Naive B cell (primary cell): ENCODE results near the gene SLC26A11. TPM values are rescaled to one million over a fixed set of nuclear protein-coding genes. Genes with fewer than 3 reads are reported as not detected.
"Not testable (repeated sequence)": the region's sequence is repeated elsewhere in the genome, so short reads cannot be mapped to it uniquely, and the experiment has no call there.

Experiments used
- ATAC-seq, 2 donors: fragments of 150-1000 bp; cut with Tn5 transposase; 2 replicates each; pipeline ENCODE4 v1.10.0; 2021; ENCODE audit warnings: low read depth in 2 of 2, mild to moderate bottlenecking in 2 of 2, moderate library complexity in 2 of 2
- DNase-seq: peaks from one replicate; pipeline ENCODE4 v3.0.0; 2022
- H3K27ac Mint-ChIP-seq, 6 donors: one replicate each; pipeline ENCODE4 v1.8.0; 2020 to 2022; ENCODE audit warnings: mild to moderate bottlenecking in 6 of 6, mixed read lengths in 6 of 6, moderate library complexity in 5 of 6, inconsistent platforms in 2 of 6
- H3K27me3 Mint-ChIP-seq, 3 donors: one replicate each; pipeline ENCODE4 v1.8.0; 2021 to 2022; ENCODE audit warnings: mixed read lengths in 3 of 3, mild to moderate bottlenecking in 1 of 3
- H3K36me3 Mint-ChIP-seq, 2 donors: one replicate each; pipeline ENCODE4 v1.8.0; 2020 to 2022; ENCODE audit warnings: mixed read lengths in 2 of 2, inconsistent platforms in 1 of 2, mild to moderate bottlenecking in 1 of 2
- H3K4me1 Mint-ChIP-seq, 3 donors: one replicate each; pipeline ENCODE4 v1.8.0; 2020 to 2022; ENCODE audit warnings: mixed read lengths in 3 of 3, inconsistent platforms in 1 of 3, mild to moderate bottlenecking in 1 of 3, moderate library complexity in 1 of 3
- H3K4me3 Mint-ChIP-seq, 8 donors: one replicate each; pipeline ENCODE4 v1.8.0; 2020 to 2022; ENCODE audit warnings: mild to moderate bottlenecking in 8 of 8, mixed read lengths in 8 of 8, moderate library complexity in 8 of 8, inconsistent platforms in 2 of 8
- H3K9me3 Mint-ChIP-seq, 7 donors: one replicate each; pipeline ENCODE4 v1.8.0; 2020 to 2022; ENCODE audit warnings: mixed read lengths in 7 of 7, mild to moderate bottlenecking in 5 of 7, inconsistent platforms in 2 of 7, moderate library complexity in 1 of 7
- polyA plus RNA-seq, 6 donors: library from polyadenylated mRNA; unstranded; fragments of 300-500 nt; fragmentation: Illumina TruSeq; gene quantifications; one replicate each; pipeline ENCODE4 v1.2.3, GENCODE V29; 2021; ENCODE audit warnings: low read depth in 6 of 6

Gene SLC26A11
- polyA plus RNA-seq, 6 donors from 2014 or later, result 1.6 to 9.5 (median 7.4) TPM

DNA sequence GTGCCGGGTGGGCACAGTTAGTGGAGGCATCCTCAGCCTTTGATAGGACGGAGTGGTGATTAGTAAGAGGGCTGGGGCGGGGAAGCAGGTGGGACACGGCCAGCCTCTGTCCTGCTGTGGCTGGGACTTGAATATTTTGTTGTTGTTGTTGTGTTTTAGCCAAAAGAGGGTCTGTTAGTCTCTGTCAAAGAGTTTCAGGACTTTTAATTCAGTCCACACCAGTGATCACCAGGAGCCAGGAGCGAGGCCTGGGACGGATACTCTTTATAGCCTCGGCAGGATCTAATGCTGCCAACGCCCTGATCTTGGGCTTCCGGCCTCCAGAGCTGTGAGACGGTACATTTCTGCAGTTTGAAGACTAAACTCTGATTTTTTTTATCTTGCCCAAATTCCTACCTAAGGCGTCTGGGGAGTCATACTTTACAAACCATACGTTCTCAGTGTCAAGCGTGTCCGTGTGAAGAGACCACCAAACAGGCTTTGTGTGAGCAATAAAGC is 37.5 kb downstream of the SLC26A11 start:
- Mint-ChIP-seq H3K4me3 (peak overlapping the region in 5 of 8 donors; percentile 67 to 98 (median 86)), H3K9me3 (no peaks in the 10 kb centered on the region), H3K27me3 (no peaks in the 10 kb centered on the region), H3K4me1 (peaks cover 24 to 38% (median 31%) of the 10 kb centered on the region in 3 donors), H3K27ac (peak overlapping the region in 3 of 6 donors; percentile 24 to 86 (median 76)), H3K36me3 (no peaks in the 10 kb centered on the region)
- no peak for ATAC-seq
- no peak for DNase-seq

DNA sequence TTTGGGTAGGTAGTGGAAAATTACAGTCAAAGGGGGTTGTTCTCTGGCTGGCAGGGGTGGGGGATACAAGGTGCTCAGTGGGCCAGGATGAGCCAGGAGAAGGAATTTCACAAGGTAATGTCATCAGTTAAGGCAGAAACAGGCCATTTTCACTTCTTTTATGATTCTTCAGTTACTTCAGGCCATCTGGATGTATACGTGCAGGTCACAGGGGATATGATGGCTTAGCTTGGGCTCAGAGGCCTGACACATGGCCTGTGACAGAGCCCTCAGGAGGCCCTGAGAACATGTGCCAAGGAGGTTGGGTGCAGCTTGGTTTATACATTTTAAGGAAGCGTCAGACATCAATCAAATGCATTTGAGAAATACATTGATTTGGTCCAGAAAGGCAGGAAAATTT is 38.1 kb downstream of the SLC26A11 start:
- not testable (repeated sequence) for DNase-seq, H3K9me3 Mint-ChIP-seq, ATAC-seq, H3K36me3 Mint-ChIP-seq, H3K27me3 Mint-ChIP-seq
- peak overlapping the region; percentile 3 to 97 (median 76) for H3K27ac Mint-ChIP-seq
- peak overlapping the region; percentile 23 to 98 (median 91) for H3K4me3 Mint-ChIP-seq
- peaks cover 26 to 41% (median 30%) of the 10 kb centered on the region in 3 donors for H3K4me1 Mint-ChIP-seq

DNA sequence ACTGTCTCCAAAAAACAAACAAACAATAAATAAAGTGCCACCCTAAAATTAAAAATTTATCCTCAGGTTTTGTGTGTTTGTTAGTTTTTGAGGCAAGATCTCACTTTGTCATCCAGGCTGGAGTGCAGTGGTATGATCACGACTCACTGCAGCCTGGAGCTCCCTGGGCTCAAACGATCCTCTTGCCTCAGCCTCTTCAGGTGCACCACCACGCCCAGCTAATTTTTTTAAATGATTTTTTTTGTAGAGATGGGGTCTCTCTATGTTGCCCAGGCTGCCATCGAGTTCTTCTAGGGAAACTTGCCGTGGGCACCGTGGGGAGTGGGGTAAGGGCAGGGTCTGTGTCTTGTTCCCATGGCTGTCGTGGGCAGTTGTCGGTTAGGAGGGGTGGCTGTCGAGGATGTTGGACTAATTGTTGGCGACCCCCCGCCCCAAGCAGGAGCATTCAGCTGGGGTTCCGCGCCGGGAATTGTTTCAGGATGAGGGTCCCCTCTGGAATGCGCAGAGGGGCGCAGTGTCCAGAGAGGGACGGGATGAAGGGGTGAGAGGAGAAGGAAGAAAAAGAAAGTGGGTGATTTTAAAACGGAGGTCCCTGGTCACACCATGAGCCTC is 39.3 kb downstream of the SLC26A11 start:
- no peaks in the 10 kb centered on the region for H3K36me3 Mint-ChIP-seq
- peaks cover 35 to 46% (median 36%) of the 10 kb centered on the region in 3 donors for H3K4me1 Mint-ChIP-seq
- no peaks in the 10 kb centered on the region for H3K27me3 Mint-ChIP-seq
- H3K9me3 Mint-ChIP-seq, result no peaks in the 10 kb centered on the region
- ATAC-seq (no peak), DNase-seq (no peak)
- peak overlapping the region in 5 of 6 donors; percentile 72 to 98 (median 97) for H3K27ac Mint-ChIP-seq
- peak overlapping the region; percentile 80 to 98 (median 93) for H3K4me3 Mint-ChIP-seq

DNA sequence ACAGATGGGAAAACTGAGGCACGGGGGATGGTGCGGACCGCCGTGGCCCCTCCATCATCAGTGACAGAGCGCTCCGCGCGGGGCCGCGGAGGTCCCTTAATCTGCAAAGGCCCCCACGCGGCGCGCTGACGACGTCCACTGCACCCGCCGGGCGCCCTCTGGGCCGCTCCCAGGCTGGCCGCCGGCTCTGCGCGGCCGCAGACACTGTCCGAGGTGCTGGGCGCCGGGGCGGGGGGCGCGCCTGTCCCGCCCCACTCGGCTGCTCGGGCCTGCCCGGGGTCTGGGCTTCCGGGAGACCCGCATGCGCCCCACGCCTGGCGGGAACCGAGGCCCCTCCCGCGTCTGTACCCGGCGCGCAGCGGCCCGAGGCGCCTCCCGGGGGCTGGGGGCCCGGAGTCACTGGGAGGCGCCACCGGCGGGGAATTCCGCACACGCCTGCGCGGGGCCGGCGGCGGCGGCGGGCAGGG is 39.9 kb downstream of the SLC26A11 start:
- ATAC-seq (peak; percentile 67 to 70), DNase-seq (peak; percentile 80)
- peaks cover 35 to 46% (median 39%) of the 10 kb centered on the region in 3 donors for H3K4me1 Mint-ChIP-seq
- no peaks in the 10 kb centered on the region for H3K9me3 Mint-ChIP-seq
- H3K36me3 Mint-ChIP-seq, result no peaks in the 10 kb centered on the region
- H3K27ac Mint-ChIP-seq, result peak overlapping the region in 5 of 6 donors; percentile 72 to 98 (median 97)
- H3K4me3 Mint-ChIP-seq, result peak overlapping the region; percentile 80 to 98 (median 93)
- H3K27me3 Mint-ChIP-seq, result no peaks in the 10 kb centered on the region

DNA sequence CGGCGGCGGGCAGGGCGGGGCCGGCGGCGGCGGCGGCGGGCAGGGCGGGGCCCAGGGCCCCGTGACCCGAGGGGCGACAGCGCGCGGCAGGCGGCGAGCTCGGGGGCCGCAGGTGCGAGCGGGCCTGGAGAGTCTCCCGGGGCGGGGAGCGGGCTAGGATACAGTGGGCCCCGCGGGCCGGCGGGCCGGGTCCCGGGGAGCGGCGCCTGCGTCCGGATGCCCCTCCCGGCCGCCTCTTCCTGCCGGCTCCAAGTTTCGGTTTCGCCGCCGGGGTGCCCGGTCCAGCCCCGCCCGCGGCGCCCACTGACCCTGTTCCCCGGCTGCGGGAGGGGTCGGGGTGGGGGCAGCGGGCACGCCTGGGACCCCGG is 40.5 kb downstream of the SLC26A11 start, which contains the start of gene RNF213:
TSS of gene RNF213 (plus strand) at position 62 of the 368 bp plus-strand sequence. CDS start 2,830 bp downstream, outside the sequence.
- peak within 1 kb of the TSS; percentile 89 to 98 (median 95) for H3K4me3 Mint-ChIP-seq
- ATAC-seq, result peak; percentile 50 to 55
- peak within 1 kb of the TSS; percentile 72 to 98 (median 97) for H3K27ac Mint-ChIP-seq
- H3K9me3 Mint-ChIP-seq, result no peaks in the 10 kb centered on the region
- H3K27me3 Mint-ChIP-seq, result no peaks in the 10 kb centered on the region
- no peaks in the 10 kb centered on the region for H3K36me3 Mint-ChIP-seq
- peaks cover 38 to 53% (median 43%) of the 10 kb centered on the region in 3 donors for H3K4me1 Mint-ChIP-seq
- DNase-seq, result peak; percentile 73

DNA sequence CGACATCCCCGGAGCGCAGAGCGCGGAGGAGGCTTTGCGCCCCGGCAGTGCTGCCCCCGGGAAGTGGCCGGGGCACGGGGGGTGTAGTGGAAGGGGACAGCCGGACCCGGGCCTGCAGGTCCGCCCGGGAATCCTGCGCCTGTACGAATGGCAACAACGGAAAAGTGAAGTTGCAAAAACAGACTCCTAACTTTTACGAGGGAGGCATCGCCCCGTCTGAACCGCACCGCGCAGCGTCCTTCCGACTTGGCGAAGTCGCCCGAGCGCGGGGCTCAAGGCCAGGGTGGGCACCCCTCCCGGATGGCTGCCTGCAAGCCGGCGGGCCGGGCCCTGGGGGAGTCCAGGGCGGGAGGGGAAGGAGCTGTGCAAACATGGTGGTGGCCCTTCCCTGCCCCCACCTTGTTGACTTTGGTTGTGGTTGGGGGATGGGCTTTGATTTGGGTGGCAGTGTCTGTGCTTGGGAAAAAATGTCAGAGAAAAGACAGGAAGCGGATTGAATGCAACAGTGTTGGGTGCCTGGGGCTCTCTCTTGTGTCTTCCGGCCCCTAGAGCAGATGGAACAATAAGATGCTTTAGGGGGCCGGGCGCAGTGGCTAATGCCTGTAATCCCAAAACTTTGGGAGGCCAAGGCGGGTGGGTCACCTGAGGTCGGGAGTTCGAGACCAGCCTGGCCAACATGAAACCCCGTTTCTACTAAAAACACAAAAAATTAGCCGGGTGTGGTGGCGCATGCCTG is 41.1 kb downstream of the SLC26A11 start:
- DNase-seq, result peak; percentile 44
- Mint-ChIP-seq H3K4me3 (peak overlapping the region; percentile 76 to 98 (median 93)), H3K9me3 (no peaks in the 10 kb centered on the region), H3K4me1 (peaks cover 40 to 56% (median 46%) of the 10 kb centered on the region in 3 donors), H3K27me3 (no peaks in the 10 kb centered on the region), H3K36me3 (no peaks in the 10 kb centered on the region), H3K27ac (peak overlapping the region; percentile 47 to 98 (median 96))
- ATAC-seq, result peak; percentile 3 to 5

DNA sequence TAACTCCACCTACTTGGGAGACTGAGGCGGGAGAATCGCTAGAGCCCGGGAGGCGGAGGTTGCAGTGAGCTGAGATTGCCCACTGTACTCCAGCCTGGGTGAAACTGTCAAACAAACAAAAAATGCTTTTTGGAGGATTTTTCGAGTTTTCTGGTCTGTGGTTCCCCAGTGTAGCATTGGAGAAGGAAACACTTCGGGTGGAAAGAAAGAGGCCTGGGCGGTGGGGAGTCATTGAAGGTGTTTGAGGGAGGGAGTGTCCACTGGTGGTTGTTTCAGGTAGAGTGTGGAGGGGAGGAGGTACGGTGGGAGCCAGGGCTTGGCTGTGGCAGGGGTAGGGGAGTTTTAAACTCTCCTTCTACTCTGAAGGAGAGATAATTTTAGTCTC is 41.7 kb downstream of the SLC26A11 start:
- Mint-ChIP-seq H3K27me3 (no peaks in the 10 kb centered on the region), H3K4me3 (peak overlapping the region; percentile 76 to 98 (median 93)), H3K36me3 (no peaks in the 10 kb centered on the region), H3K27ac (peak overlapping the region; percentile 47 to 98 (median 96)), H3K9me3 (no peaks in the 10 kb centered on the region), H3K4me1 (peaks cover 40 to 56% (median 46%) of the 10 kb centered on the region in 3 donors)
- no peak for ATAC-seq
- DNase-seq, result no peak

DNA sequence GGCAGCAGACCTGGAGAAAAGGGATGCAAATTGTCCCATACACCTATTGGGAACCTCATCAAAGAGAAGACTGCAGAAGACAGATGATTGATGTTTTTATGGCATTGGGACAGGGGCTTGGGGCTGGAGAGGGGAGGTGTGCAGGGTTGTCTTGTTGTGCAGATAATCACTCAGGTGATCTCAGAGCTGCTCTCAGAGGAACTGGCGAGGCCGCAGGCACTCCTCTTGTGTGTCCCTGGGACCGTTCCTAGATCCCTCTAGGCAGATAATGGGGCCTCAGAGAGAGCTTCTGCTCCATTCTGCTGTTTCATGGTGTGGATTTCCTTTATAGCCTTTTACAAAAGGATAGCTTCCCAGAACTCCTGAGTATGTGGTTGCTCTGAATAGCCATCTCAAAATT is 42.1 kb downstream of the SLC26A11 start:
- no peak for ATAC-seq
- peak overlapping the region in 4 of 6 donors; percentile 94 to 98 (median 97) for H3K27ac Mint-ChIP-seq
- H3K36me3 Mint-ChIP-seq, result no peaks in the 10 kb centered on the region
- no peaks in the 10 kb centered on the region for H3K9me3 Mint-ChIP-seq
- H3K4me1 Mint-ChIP-seq, result peaks cover 40 to 59% (median 46%) of the 10 kb centered on the region in 3 donors
- no peak for DNase-seq
- H3K27me3 Mint-ChIP-seq, result no peaks in the 10 kb centered on the region
- H3K4me3 Mint-ChIP-seq, result peak overlapping the region; percentile 76 to 98 (median 93)

DNA sequence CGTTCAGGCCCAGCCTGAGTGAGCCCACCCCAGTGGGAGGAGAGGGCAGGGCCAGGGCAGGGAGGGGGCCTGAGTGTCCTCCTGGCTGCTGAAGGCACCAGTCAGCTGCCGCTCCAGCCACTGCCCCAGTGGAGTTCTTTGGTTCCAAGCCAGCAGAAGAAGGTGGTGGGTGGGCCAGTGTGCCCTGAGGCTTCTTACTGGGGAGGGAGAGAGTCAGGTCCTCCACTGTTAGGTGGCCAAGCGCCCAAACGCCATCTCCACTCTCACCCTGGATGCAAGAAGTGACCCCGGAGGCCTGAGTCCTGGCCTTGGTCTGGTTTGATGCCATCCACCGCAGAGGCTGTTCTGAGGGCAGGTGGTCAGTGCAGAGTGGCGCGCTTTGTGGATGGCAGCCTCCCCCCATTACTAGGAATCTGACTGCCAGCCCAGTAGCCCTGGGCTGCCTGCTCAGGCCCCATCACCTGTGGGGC is 42.6 kb downstream of the SLC26A11 start:
- H3K9me3 Mint-ChIP-seq, result no peaks in the 10 kb centered on the region
- H3K36me3 Mint-ChIP-seq, result no peaks in the 10 kb centered on the region
- no peak for DNase-seq
- H3K27ac Mint-ChIP-seq, result peak overlapping the region in 3 of 6 donors; percentile 94 to 97 (median 96)
- H3K27me3 Mint-ChIP-seq, result no peaks in the 10 kb centered on the region
- peak overlapping the region in 7 of 8 donors; percentile 25 to 99 (median 97) for H3K4me3 Mint-ChIP-seq
- ATAC-seq, result no peak
- peaks cover 40 to 62% (median 46%) of the 10 kb centered on the region in 3 donors for H3K4me1 Mint-ChIP-seq

DNA sequence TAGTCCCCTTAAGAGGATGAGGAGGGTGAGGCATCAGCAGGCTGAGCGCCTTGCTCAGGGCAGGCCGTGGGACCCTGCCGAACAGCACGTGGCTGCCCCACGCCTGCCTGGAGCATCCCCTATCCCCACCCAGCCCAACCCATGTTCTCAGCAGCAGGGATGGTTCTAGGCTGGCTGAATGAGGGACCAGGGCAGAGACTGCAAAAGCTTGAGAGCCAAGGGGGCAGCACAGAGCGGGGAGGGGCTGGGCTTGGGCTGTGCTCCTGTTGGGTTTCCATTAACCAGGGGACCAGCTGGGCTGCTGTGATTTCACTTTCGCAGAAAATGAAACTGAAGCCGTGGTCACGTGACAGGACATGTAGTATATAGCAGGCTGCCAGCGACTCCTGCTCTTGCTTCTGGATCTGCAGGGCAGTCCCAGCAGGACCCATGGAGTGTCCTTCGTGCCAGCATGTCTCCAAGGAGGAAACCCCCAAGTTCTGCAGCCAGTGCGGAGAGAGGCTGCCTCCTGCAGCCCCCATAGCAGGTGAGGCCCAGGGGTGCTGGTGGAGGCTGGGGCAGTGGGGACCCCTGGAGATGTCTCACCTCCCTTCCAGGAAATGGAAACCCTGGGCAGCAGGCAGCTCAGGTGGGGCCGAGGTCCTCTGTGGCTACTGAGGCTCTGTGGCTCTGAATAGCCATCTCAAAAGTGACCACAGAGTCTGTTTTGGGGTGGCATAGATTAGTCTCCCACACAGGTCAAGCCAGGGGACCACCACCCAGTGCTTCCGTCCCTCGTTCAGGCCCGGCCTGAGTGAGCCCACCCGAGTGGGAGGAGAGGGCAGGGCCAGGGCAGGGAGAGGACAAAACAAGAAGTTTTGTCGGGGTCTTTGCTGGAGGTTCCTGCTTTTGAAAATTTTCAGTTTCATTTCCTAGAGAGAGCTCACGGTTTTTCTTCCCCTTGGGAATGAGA is 43.3 kb downstream of the SLC26A11 start:
- peak overlapping the region; percentile 94 to 98 (median 96) for H3K27ac Mint-ChIP-seq
- ATAC-seq, result peak; percentile 71 to 72
- no peaks in the 10 kb centered on the region for H3K9me3 Mint-ChIP-seq
- DNase-seq, result peak; percentile 86
- no peaks in the 10 kb centered on the region for H3K27me3 Mint-ChIP-seq
- no peaks in the 10 kb centered on the region for H3K36me3 Mint-ChIP-seq
- peak overlapping the region; percentile 97 to 99 (median 98) for H3K4me3 Mint-ChIP-seq
- H3K4me1 Mint-ChIP-seq, result peaks cover 36 to 58% (median 46%) of the 10 kb centered on the region in 3 donors

DNA sequence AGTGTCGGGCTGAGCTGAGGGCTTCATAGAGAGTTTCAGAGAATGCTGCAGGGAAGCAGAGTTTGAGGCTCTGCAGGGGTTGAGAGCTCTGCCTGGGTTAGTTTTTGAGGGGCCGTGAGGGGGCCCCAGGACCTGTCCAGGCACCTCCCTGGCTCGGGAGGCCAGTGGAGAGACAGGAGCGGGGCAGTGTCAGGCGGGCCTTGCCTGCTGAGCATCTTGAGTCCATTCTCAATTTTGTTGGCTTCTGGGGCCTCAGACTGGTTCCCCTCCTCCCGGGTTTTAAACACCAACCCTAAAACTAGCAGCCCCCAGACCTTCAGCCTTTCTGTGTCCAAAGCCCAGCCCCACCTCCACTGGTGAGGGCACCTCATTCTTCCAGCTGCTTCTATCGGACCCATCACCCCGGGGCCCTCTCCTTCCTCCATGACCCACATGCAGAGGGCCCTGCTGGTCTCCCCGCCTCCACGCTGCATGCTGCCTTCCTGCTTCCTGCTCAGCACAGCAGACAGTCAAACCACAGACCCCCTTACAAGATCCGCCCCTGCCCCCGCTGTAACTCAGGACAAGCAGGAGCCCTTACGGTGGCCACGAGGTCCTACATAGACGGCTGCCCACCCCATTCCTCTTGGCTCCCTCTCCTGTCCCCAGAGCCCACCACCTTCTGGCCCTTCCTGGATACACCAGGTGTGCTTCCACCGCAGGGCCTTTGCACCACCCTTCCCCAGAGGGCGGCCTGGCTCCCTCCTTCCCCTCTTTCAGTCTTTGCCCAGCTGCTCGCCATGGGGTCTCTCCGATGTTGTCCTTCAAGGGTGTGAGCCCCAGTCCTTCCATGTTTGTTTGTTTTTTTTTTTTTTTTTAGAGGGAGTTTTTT is 44.2 kb downstream of the SLC26A11 start:
- peaks cover 36 to 53% (median 46%) of the 10 kb centered on the region in 3 donors for H3K4me1 Mint-ChIP-seq
- peak overlapping the region; percentile 8 to 97 (median 95) for H3K27ac Mint-ChIP-seq
- H3K4me3 Mint-ChIP-seq, result peak overlapping the region; percentile 97 to 99 (median 98)
- H3K9me3 Mint-ChIP-seq, result no peaks in the 10 kb centered on the region
- no peaks in the 10 kb centered on the region for H3K36me3 Mint-ChIP-seq
- ATAC-seq (no peak), DNase-seq (no peak)
- no peaks in the 10 kb centered on the region for H3K27me3 Mint-ChIP-seq
